Measurements from ENCODE around the gene FKBP7.
"Not testable (repeated sequence)": the region's sequence is repeated elsewhere in the genome, so short reads cannot be mapped to it uniquely, and the experiment has no call there.

FKBP7 gene

DNA sequence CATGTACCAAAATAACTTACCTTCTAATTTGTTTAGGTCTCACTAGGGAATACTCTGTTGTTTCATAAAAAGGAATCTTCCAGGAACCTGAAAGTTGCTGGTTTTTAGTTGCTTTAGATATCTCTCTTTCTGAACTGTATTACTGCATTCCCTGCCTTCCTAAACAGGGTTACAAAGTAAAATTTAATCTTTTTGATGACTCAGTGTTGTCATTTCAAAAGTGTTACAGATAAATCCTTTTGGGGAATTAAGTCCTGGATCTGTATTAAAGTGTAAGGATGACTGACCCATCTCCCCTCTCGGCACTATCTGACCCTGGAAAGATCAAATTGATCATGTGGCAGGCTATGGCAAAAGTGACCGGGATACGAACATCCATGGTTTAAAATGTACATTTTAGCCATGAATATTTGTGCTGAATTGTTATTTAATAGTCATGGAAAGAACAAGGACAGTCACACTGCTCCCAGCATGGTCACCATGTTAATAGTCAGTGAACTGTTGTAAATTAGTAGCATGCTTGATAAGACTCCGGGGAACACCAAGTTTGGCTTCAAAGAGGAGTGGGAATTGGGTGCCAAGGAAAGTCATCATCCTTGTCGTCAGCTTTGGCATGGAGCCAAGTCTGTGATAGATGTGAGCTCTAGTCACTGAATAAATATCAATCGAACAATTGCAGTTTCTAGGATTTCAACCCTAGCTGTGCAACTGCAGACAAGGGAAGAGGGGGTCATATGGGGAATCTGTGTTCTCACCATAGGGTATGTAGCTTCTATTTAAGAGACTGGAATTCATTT, 6.0 kb upstream of the FKBP7 start:
- DNase-seq: no peak

DNA sequence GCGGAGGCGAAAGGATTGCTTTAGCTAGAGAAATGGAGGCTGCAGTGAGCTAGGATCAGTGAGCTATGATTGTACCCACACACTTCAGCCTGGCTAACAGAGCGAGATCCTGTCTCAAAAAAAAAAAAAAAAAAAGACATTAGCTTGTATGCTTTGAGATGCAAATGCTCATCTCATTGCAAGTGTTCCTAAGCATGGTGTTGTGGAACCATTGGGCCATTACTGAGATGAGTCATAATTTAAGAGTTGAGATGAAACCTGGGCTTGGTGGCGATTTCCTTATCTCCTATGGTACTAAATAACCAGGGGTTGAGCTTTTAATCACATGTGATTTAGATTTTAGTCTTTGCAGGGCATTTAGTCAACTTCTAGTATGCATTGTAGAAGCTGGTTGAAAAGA, 4.0 kb upstream of the FKBP7 start:
- no peak for DNase-seq

DNA sequence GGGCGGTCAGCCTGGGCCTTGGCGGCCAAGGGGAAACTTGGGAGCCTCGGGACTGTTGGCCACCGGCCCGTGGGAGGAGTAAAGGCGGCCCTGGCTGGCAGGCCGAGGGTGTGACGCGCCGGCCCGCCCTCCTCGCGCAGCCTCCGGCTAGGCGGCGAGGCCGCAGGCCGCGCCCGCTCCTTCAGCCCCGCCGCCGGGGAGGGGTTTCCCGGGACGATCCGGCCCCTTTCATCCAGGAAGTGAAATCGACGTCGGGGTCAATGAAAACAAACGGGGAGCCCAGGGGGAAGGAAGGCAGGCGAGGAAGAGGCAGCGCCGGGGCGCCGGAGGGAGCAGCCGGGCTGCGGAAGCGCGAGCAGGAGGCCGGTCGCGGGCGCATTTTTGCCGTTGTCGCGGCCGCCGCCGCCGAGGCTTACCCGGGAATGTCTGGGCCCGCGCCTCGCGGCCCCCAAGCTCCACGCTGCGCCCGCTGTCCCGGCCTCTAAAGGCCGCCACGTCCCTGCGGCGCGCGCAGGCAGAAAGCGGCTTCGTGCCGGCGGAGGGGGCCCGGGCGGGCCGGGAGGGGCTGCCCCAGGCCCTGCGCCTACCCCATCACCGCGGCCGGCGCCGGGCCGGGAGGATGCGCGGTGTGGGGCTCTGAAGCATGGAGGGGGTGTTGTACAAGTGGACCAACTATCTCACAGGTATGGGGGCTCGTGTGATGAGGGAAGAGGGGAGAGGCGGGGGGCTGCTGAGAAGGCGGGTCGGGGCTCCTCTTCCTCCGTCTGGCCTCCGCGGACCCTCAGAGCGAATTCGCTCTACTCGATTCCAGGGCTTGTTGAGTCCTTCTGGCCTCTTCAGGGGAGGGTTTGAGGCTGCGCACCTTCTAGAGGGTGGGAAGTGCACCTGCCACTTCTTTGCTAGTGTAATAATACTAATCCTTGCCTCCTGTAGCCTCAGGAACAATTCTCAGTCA, 2.1 kb upstream of the FKBP7 start, which contains the start of gene PLEKHA3:
TSS of gene PLEKHA3 (plus strand) at position 231 of the 955 bp plus-strand sequence. CDS start at position 644, 413 bp downstream.
- DNase-seq: peak; percentile 61 to 73

DNA sequence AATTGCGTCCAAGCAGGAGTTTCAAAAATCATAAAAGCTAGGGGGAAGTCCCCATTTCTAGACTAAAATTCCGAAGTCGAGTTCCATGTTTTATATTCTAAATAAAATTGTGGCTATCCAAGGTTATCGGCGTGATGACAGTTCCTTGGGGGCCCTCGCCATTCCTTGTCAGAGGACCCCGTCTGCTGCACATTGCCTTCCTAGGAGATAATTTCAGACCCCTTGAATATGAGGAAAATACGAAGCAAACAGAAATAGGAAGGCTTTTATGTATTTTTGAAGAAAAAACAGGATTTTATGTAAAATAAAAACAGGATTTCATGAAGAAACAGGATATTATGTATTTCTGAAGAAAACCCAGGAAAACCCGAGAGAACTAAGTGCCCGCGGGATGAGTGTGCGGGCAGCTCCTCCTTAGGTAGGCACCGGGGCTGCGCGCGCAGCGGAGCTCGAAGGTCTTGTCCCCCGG, 1.4 kb upstream of the FKBP7 start:
- DNase-seq: no peak

DNA sequence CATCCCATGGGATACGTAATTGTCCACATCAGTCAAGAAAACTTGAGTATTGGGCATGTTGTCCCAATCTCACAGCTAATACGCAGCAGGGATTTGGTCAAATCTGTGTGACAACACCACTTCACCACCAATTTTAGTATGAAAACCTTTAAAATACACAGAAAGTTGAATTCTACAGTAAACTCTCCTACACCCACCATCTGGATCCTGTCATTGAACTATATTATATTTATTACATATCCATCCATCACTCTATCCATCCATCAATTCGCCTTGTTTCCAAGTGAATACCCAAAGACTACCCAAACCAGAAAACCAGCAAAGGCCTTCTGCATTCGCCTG, 846 bp upstream of the FKBP7 start:
- no peak for DNase-seq

DNA sequence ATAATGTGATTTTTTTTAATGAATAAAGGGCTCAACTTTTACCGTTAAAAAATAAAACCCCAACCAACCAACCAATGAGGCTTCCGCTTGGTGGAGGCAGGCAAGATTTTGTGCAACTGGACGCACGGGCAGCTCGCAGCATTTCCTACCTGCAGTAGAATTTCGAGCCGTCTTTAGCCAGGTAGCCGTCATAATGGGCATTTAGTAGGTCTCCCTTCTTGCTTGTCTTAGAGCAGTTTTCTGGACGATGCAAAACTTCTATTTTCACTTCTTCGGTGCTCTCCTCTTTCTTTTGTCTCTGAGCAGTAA, 316 bp downstream of the FKBP7 start:
- DNase-seq: no peak

DNA sequence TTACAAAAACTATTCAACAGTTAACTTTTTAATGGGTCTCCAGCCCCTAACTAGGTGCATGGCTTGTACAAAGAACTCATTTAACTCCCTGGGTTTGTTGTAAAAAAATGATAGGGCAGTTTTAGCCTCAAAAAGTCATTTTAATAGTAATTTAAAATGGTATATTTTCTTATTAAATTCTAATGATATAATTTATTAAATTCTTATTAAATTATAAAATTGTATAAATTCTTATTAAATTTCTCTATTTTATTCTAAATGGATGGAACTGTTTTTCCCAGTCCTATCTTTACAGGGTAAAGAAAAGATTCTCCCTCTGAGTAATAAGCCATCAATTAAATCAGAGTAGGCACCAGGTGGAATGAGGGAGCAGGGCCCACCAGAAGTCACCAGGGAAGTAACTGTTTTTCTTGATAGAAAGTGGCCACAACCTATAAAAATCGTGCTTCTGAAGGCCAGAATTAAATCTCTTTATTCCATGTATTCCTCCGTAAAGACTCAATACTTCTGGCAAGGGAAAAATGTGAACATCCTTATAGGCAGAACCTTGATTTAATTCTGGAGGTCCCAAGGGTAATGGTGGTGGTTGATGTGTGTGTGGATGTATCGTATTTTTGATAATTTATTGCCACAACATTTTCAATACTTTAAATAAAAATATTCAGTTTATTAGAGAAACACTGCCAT, 814 bp downstream of the FKBP7 start:
- DNase-seq: no peak

DNA sequence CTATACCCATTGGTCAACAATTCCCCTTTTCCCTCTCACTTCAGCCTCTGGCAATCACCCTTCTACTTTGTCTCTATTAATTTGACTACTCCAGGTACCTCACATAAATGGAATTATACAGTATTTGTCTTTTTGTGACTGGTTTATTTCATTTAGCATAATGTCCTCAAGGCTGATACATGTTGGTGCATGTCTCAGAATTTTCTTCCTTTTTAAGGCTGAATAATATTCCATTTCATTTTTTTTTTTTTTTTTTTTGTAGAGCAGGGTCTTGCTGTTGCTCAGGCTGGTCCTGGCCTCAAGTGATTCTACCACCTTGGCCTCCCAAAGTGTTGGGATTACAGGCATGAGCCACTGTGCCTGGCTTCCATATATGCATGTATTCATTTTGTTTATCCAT, 1.9 kb downstream of the FKBP7 start:
- DNase-seq: no peak

DNA sequence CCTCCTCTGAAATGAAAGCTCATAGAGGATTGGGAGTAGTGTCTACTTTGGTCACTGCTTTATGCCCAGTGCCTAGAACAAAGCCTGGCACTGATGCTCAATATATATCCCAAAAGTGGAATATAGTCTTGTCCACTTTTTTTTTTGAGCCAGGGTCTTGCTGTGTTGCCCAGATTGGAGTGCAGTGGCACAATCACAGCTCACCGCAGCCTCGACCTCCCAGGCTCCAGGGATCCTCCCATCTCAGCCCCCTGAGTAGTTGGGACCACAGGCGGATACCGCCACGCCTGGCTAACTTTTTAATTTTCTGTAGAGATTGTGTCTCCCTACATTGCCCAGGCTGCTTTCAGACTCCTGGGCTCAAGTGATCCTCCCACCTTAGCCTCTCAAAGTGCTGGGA, 3.8 kb downstream of the FKBP7 start:
- no peak for DNase-seq

DNA sequence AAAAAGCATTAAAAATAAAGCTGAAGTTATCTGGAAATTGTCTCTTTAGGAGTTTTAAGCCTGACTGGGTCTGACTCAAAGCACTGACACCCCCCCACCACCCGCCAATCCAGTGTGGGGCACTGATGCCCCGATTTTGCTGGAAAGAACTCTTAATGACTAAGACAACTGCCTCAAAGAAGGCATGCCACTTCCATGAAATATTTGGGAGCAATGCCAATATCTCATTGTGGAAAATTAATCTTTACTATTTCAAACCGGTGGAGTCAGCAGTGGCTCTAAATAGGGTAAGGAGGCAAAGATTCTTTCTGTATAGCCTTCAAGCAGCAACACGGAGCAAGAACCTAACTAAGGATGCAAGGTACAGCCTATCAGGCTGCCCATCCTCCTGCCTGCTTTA, 4.5 kb downstream of the FKBP7 start:
- no peak for DNase-seq

DNA sequence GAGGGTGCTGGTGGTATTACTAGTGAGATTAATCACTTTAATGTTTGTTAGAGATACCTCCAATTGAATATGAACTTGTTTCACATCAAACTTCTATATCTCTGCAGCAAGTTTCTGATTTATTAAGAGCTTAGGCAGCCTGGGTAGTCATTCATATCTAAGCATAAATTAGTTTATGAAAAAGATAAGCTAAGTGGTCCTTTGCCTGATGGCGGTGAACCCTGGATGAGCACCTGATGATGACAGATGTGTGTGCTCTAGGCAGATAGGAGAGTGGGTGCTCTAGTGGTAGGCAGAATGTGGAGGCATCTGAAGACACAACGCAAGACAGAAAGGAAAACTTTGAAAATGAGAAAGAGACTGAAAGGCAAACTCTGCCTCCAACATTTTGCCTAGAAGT, 5.0 kb downstream of the FKBP7 start:
- no peak for DNase-seq

DNA sequence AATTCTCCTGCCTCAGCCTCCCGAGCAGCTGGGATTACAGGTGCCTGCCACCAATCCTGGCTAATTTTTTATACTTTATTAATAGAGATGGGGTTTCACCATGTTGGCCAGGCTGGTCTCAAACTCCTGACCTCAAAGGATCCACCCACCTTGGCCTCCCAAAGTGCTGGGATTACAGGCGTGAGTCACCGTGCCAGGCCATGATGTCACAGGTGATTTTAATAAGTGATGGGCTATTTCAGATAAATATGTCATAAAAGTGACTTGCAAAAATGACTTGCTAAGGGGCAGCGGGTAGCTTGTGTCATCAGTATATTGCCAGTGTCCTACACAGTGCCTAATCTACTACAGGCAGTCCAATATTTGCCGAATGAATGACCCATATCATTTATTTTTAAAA, 7.1 kb downstream of the FKBP7 start:
- DNase-seq: not testable (repeated sequence)

DNA sequence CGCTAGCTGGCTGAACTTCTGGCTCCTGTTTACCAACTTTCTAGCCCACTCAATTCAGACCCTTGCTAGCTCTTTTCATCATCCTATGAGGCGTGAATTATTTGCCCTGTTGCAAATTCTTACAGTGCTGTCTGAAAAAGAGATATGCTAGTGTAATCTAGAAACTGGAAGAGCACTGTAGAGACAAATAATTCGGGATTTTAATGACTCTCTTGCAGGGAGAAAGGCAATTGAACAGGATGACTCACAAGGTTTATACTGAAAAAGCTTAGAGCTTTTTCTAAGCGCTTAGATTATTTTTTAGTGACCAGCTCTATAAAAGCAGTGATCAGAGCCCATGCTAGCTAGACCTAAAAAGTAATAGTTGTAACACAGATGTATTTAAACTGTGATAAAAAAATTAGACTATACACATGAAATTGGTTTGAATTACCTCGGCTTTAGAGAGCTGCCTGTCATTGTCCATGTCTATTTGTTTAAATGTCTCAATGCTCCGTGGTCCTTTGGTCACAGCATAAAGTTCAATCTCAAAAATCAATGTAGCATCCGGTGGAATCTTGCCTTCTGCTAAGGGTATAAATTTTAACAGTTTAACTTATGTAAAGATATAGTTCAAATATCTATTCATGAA, 9.1 kb downstream of the FKBP7 start:
- no peak for DNase-seq

DNA sequence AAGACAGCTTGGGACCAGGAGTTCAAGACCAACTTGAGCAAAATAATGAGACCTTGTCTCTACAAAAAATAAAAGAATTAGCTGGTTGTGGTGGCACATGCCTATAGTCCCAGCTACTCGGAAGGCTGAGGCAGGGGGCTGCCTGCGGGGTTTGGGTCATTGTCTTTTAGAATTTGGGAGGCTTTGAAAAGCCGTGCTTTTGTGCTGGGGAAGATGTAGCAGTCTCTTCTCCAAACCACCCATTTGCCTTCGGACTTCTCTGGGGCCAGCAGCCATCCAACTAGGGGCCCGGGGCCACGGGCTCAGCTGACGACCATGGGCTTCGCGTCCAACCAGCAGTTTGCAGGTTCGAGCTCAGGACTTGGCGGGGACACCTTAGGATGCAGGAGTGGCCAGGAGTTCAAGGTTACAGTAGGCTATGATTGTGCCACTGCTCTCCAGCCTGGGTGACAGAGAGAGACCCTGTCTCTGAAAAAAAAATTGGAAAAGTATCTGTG, 21.0 kb downstream of the FKBP7 start:
- DNase-seq: no peak

DNA sequence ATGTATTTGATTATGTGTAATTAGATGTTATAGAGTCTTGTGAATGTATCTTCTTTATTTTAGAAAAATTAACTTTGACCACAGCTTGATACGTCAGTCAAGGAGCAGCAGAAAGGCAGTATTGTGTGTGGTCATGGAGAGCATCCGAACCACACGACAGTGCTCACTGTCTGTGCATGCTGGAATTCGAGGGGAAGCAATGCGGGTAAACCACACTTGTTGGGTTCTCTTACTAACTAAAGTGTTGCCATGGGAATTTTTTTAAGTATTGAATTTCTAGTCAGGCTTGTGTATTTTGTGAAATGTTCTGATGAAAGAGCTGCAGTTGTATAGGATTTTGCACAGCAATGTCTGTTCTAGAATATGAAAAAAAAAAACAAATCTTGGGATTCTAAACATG, 22.5 kb downstream of the FKBP7 start:
- no peak for DNase-seq

DNA sequence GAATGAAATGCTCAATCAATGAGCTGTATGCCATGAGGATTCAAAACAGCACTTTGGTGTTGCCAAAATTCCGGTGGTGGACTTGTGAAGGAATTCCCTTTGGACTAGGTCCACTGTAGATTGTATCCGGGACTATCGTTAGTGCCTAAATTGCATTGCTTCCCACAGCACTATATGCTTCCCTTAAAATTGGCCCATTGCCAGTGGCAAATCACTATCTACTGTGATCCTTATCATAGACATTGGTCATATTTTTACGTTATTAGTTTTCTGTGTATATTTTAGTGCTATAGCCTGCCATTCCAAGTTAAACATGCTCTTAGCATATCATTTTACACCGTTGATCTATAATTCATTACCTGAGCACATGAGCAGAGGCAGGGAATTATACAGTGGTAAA, 25.5 kb downstream of the FKBP7 start:
- DNase-seq: no peak

DNA sequence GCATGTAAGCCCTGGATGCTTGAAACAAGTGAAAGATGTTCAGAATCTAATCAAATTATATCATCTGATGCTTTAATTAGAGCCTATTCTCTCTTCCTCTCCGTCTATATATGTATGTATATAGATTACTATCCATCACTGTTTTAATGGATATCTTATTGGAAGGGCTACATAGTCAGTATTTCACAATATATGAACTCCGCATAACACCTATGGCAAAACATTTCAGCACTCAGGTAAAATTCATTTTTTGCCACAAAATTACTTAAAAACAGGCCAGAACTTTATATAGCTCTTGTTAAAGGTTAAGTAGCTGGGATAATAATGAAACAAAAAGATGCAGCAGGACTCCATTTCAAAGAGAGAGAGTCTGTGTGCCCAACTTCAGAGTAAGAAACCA, 26.1 kb downstream of the FKBP7 start:
- no peak for DNase-seq

DNA sequence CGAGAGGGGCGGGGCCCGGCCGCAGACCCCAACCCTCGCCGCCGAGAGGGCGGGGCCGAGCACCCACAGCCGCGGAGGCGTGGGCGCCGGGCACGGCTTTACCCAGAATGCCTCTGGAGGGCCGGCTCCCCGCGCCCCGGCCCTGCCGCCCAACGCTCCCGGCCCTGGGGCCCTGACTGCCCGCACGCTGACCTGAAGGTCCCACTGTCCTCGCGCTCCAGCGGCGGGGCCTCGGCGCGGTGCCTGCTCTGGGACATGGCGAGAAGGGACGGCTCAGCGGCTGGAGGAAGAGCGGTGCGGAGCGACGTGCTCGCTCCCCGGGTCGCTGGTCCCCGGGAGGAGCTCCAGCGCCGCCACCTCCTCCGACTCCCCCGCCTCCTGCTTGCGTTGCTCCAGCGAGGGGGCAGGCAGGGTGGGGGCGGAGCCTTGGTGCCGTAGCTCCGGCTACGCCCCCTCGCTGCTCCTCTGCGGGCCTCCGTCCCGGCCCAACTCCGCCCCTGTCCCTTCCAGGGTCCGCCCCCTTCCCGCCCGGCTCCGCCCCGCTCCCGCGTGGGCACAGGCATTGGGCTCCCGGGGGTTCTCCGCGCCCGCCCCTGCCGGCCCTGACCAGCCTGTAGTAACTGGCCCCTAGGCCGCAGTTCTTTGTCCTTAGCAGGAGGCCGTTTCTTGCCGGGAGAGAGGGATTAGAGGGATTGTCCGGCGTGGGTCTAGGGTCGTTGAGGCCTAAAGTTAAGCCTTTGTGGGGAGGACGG, 27.4 kb downstream of the FKBP7 start, which contains the start of the genes PJVK and PRKRA:
TSS of gene PJVK (plus strand) at position 605 of the 752 bp plus-strand sequence. CDS start 2,032 bp downstream, outside the sequence.
TSS of gene PRKRA (minus strand) at position 402 of the 752 bp plus-strand sequence. CDS start at position 257, 145 bp downstream.
- peak; percentile 95 to 96 for DNase-seq

DNA sequence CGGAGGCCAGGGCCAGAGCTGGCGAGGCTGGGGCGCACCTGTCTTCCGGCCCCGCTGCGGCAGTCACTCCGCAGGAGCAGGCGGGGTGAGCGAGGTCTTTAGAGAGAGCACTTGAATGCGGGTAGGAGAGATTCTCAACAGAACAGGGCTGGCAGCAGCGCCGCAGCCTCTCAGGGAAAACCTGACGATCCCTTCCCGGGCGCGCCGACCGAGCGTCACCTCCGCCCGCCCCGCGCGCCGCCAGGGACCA, 28.0 kb downstream of the FKBP7 start:
- no peak for DNase-seq

DNA sequence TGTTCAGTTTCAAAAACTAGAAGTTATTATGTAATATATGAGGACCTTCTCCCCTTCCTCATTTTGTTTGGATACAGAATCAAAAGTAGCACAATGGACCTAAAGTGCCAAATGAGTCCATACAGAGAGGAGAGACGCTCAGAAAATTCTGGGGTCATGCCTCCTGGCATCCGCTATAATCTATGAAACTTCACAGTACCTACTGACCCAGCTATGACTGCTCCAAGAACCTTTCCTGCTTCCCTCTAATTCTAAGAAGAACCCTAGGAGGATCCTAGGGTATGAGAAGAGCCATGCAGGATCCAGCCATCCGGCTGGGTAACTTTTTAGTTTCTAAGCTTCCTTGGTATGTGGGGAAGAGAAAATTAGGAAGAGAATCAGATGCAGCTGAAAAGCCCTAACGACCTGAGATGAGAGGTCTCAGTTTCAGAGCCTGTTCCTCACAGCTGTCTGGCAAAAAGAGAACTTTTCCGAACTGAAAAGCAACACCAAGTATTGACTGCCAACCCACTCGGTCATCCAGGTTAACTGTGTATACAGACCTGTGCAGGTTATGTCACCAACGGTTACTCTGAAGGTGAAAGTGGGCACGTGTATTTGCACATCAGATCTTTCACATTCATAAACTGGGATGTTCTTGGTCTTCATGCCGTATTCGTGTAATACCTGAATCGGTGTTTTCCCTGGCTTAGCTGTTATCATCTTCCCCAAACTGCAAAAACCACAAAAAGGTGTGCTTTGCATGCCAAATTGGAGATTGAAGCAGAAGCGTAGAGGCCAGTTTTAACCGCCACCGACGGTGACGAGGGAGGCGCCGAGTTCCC, 28.5 kb downstream of the FKBP7 start:
- DNase-seq: no peak

Data from stimulated activated CD4-positive, alpha-beta T cell treated with anti-CD3 and anti-CD28 coated beads, Interleukin-4, amount 100 ng/mL, for 4 hours (primary cell).